HEK293 (cell line): ENCODE measurements around the gene THSD7A.

ENCODE experiments used
- CTCF ChIA-PET: fragments of 350-600 bp; formaldehyde crosslinking; extraction: SDS; loops from one replicate; lab custom pipeline; 2021; ENCODE audit warnings: antibody characterized with exemption; lab: Yijun Ruan, JAX
- POLR2A ChIA-PET: fragments of 300-600 bp; formaldehyde crosslinking; extraction: SDS; loops from one replicate; lab custom pipeline; 2020; ENCODE audit warnings: antibody characterized with exemption, inconsistent platforms; lab: Yijun Ruan, JAX
- H3K27ac ChIP-seq: fragments of 200-500 bp; sonication (Bioruptor generic); 2 replicates; pipeline ENCODE4 v1.5.1; 2014; ENCODE audit warnings: low read depth, low read length, control low read depth, inconsistent platforms; ENCODE audit errors: extremely low read depth
- H3K36me3 ChIP-seq, 2 experiments: fragments of 200-500 bp in 1 of 2; sonication (Bioruptor generic) in 1 of 2; 1 replicate in 1 of 2; 2 replicates in 1 of 2; pipeline ENCODE4 v1.5.1; 2014 to 2017; ENCODE audit warnings: inconsistent platforms in 2 of 2, low read length in 2 of 2; ENCODE audit not compliant: control insufficient read depth in 2 of 2, insufficient read depth in 1 of 2
- H3K4me1 ChIP-seq: fragments of 200-500 bp; sonication (Bioruptor generic); 2 replicates; pipeline ENCODE4 v1.5.1; 2014; ENCODE audit warnings: mild to moderate bottlenecking, low read length, inconsistent platforms; ENCODE audit not compliant: control insufficient read depth, insufficient read depth
- H3K4me3 ChIP-seq: 2 replicates; pipeline ENCODE4 v1.5.1; 2011; ENCODE audit warnings: low read depth, mild to moderate bottlenecking, control low read depth, low read length, moderate library complexity
- H3K9me3 ChIP-seq: fragments of 200-500 bp; sonication (Bioruptor generic); 2 replicates; pipeline ENCODE4 v1.5.1; 2014; ENCODE audit warnings: low read depth, low read length, inconsistent platforms; ENCODE audit not compliant: control insufficient read depth, insufficient read depth
- FEZF1 ChIP-seq: fragments of 450-650 bp; formaldehyde crosslinking; IDR thresholded peaks from 2 replicates; pipeline ENCODE4 v1.5.1; 2016; ENCODE audit warnings: missing biosample characterization, missing genetic modification characterization
- HOXA7 ChIP-seq: sonication (generic); formaldehyde crosslinking; IDR thresholded peaks from 2 replicates; pipeline ENCODE4 v1.8.1; 2022; ENCODE audit warnings: missing genetic modification reagents, borderline replicate concordance
- IKZF3 ChIP-seq: fragments of 450-650 bp; IDR thresholded peaks from 2 replicates; pipeline ENCODE4 v1.5.0; 2018; ENCODE audit warnings: missing biosample characterization, mild to moderate bottlenecking, missing genetic modification characterization, moderate library complexity
- KLF7 ChIP-seq: fragments of 450-650 bp; formaldehyde crosslinking; IDR thresholded peaks from 2 replicates; pipeline ENCODE4 v1.5.1; 2016; ENCODE audit warnings: missing biosample characterization, missing genetic modification characterization, borderline replicate concordance
- MEIS1 ChIP-seq: sonication (generic); formaldehyde crosslinking; IDR thresholded peaks from 2 replicates; pipeline ENCODE4 v1.8.1; 2022; ENCODE audit warnings: missing genetic modification reagents, mild to moderate bottlenecking, borderline replicate concordance
- OSR2 ChIP-seq: fragments of 450-650 bp; formaldehyde crosslinking; IDR thresholded peaks from 2 replicates; pipeline ENCODE4 v1.5.1; 2016; ENCODE audit warnings: missing biosample characterization, missing genetic modification characterization
- RBAK ChIP-seq: fragments of 450-650 bp; formaldehyde crosslinking; IDR thresholded peaks from 2 replicates; pipeline ENCODE4 v1.5.1; 2016; ENCODE audit warnings: missing biosample characterization, missing genetic modification characterization
- TCF7L2 ChIP-seq: IDR thresholded peaks from 2 replicates; pipeline ENCODE4 v1.6.1; 2011; ENCODE audit warnings: low read depth, mild to moderate bottlenecking, inconsistent platforms, low read length, moderate library complexity, borderline replicate concordance
- ZNF157 ChIP-seq: fragments of 450-650 bp; formaldehyde crosslinking; IDR thresholded peaks from 2 replicates; pipeline ENCODE4 v1.5.1; 2016; ENCODE audit warnings: missing biosample characterization, missing genetic modification characterization
- ZNF239 ChIP-seq: fragments of 450-650 bp; formaldehyde crosslinking; IDR thresholded peaks from 2 replicates; pipeline ENCODE4 v1.5.1; 2016; ENCODE audit warnings: missing biosample characterization, missing genetic modification characterization
- ZNF274 ChIP-seq, 2 experiments: fragments of 200-500 bp in 1 of 2; fragments of 450-650 bp in 1 of 2; sonication (Bioruptor generic) in 1 of 2; formaldehyde crosslinking in 1 of 2; IDR thresholded peaks; 2 replicates each; pipeline versions ENCODE4 v1.5.1 to v1.6.1; 2014 to 2016; ENCODE audit warnings: borderline replicate concordance in 1 of 2, inconsistent platforms in 1 of 2, low read length in 1 of 2, missing biosample characterization in 1 of 2, missing genetic modification characterization in 1 of 2
- ZNF350 ChIP-seq: fragments of 450-650 bp; formaldehyde crosslinking; IDR thresholded peaks from 2 replicates; pipeline ENCODE4 v1.5.0; 2017; ENCODE audit warnings: missing biosample characterization, mild to moderate bottlenecking, missing genetic modification characterization
- ZNF391 ChIP-seq: fragments of 450-650 bp; formaldehyde crosslinking; IDR thresholded peaks from 2 replicates; pipeline ENCODE4 v1.5.1; 2016; ENCODE audit warnings: low read depth, missing biosample characterization, missing genetic modification characterization, borderline replicate concordance
- ZNF394 ChIP-seq: fragments of 450-650 bp; formaldehyde crosslinking; IDR thresholded peaks from 2 replicates; pipeline ENCODE4 v1.5.1; 2016; ENCODE audit warnings: missing biosample characterization, missing genetic modification characterization, mild to moderate bottlenecking, moderate library complexity, borderline replicate concordance
- ZNF510 ChIP-seq: fragments of 450-650 bp; formaldehyde crosslinking; IDR thresholded peaks from 2 replicates; pipeline ENCODE4 v1.5.1; 2018; ENCODE audit warnings: mild to moderate bottlenecking, missing genetic modification characterization, missing biosample characterization; ENCODE audit not compliant: insufficient replicate concordance
- ZNF549 ChIP-seq: fragments of 450-650 bp; IDR thresholded peaks from 2 replicates; pipeline ENCODE4 v1.5.1; 2018; ENCODE audit warnings: missing biosample characterization, missing genetic modification characterization, mild to moderate bottlenecking, inconsistent platforms, moderate library complexity
- ZNF571 ChIP-seq: fragments of 450-650 bp; formaldehyde crosslinking; IDR thresholded peaks from 2 replicates; pipeline ENCODE4 v1.5.0; 2017; ENCODE audit warnings: missing biosample characterization, missing genetic modification characterization
- ZNF600 ChIP-seq: fragments of 450-650 bp; formaldehyde crosslinking; IDR thresholded peaks from 2 replicates; pipeline ENCODE4 v1.5.1; 2016; ENCODE audit warnings: missing biosample characterization, missing genetic modification characterization
- ZNF629 ChIP-seq: fragments of 450-650 bp; formaldehyde crosslinking; IDR thresholded peaks from 2 replicates; pipeline ENCODE4 v1.5.1; 2017; ENCODE audit warnings: missing biosample characterization, missing genetic modification characterization
- ZNF654 ChIP-seq: fragments of 450-650 bp; formaldehyde crosslinking; IDR thresholded peaks from 2 replicates; pipeline ENCODE4 v1.5.1; 2016; ENCODE audit warnings: low read depth, missing biosample characterization, missing genetic modification characterization
- ZNF677 ChIP-seq: fragments of 450-650 bp; IDR thresholded peaks from 2 replicates; pipeline ENCODE4 v1.5.0; 2018; ENCODE audit warnings: missing biosample characterization, mild to moderate bottlenecking, missing genetic modification characterization, moderate library complexity
- ZNF843 ChIP-seq: fragments of 450-650 bp; formaldehyde crosslinking; IDR thresholded peaks from 2 replicates; pipeline ENCODE4 v1.5.1; 2016; ENCODE audit warnings: missing biosample characterization, missing genetic modification characterization
- TF ChIP-seq, protein P1 (sequence below): fragments of 450-650 bp; formaldehyde crosslinking; IDR thresholded peaks from 2 replicates; pipeline ENCODE4 v1.5.1; 2016; ENCODE audit warnings: missing biosample characterization, missing genetic modification characterization
- TF ChIP-seq, protein P2 (sequence below): fragments of 450-650 bp; formaldehyde crosslinking; IDR thresholded peaks from 2 replicates; pipeline ENCODE4 v1.5.1; 2016; ENCODE audit warnings: missing biosample characterization, missing genetic modification characterization
- TF ChIP-seq, protein P3 (sequence below): fragments of 450-650 bp; formaldehyde crosslinking; IDR thresholded peaks from 2 replicates; pipeline ENCODE4 v1.5.1; 2016; ENCODE audit warnings: missing biosample characterization, missing genetic modification characterization, borderline replicate concordance
- TF ChIP-seq, protein P4 (sequence below): fragments of 450-650 bp; formaldehyde crosslinking; IDR thresholded peaks from 2 replicates; pipeline ENCODE4 v1.5.1; 2016; ENCODE audit warnings: missing biosample characterization, missing genetic modification characterization

THSD7A gene

DNA sequence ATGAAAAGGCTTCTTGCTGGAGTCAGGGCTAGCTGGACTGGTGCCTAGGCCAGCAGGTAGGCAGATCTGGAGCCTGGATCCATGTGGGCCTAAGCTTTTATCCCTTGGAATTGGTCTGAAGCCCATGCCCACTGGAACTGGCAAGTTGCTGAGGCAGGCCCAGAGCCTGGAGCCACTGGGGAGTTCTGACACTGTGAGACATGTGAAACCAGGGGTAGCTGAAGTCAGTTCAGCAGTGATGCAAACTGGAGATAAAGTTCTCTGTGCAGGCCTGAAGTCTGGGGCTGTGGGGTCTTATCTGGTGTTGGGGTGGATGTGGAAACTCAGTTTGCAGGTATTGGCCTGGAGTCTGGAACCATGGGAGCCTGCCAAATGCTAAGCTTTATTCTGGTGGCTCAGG lies 9.7 kb upstream of the THSD7A start (continued):
- TF ChIP-seq, protein P1, sequence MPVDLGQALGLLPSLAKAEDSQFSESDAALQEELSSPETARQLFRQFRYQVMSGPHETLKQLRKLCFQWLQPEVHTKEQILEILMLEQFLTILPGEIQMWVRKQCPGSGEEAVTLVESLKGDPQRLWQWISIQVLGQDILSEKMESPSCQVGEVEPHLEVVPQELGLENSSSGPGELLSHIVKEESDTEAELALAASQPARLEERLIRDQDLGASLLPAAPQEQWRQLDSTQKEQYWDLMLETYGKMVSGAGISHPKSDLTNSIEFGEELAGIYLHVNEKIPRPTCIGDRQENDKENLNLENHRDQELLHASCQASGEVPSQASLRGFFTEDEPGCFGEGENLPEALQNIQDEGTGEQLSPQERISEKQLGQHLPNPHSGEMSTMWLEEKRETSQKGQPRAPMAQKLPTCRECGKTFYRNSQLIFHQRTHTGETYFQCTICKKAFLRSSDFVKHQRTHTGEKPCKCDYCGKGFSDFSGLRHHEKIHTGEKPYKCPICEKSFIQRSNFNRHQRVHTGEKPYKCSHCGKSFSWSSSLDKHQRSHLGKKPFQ (tag by site-specific recombination): no peak
- TF ChIP-seq KLF7 (tag by site-specific recombination): no peak
- TF ChIP-seq IKZF3 (tag by site-specific recombination): no peak
- TF ChIP-seq FEZF1 (tag by site-specific recombination): no peak
- TF ChIP-seq ZNF394 (tag by site-specific recombination): no peak
- no peak for TF ChIP-seq RBAK (tag by site-specific recombination)
- no peak for TF ChIP-seq ZNF677 (tag by site-specific recombination)
- no peak for TF ChIP-seq ZNF274 (IDR thresholded peaks at IDR 0.05; ENCODE audit: low read length)
- TF ChIP-seq ZNF274 (tag by site-specific recombination; IDR thresholded peaks at IDR 0.05; ENCODE audit: borderline replicate concordance): no peak
- TF ChIP-seq, all 188 proteins: peak for 0

DNA sequence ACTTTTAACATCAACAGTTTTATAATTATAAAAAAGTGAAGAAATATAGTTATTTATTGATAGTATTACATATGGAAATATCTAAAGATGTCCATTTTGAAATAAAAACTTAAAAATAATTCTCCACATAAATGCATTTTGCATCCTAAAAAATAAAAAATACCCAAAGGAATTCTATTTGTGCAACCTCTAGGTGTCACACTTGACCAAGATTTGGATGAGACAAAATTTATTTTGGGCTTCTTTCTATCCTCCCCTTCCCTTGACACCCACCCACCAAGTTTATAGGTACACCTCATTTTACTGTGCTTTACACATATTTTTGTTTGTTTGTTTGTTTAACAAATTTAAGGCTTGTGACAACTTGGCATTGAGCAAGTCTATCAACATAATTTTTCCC lies 3.3 kb upstream of the THSD7A start:
- TF ChIP-seq ZNF549 (tag by site-specific recombination): no peak
- TF ChIP-seq ZNF843 (tag by site-specific recombination): no peak
- TF ChIP-seq ZNF391 (tag by site-specific recombination): no peak
- TF ChIP-seq ZNF654 (tag by site-specific recombination): peak; percentile 46
- TF ChIP-seq, protein P2, sequence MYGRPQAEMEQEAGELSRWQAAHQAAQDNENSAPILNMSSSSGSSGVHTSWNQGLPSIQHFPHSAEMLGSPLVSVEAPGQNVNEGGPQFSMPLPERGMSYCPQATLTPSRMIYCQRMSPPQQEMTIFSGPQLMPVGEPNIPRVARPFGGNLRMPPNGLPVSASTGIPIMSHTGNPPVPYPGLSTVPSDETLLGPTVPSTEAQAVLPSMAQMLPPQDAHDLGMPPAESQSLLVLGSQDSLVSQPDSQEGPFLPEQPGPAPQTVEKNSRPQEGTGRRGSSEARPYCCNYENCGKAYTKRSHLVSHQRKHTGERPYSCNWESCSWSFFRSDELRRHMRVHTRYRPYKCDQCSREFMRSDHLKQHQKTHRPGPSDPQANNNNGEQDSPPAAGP (tag by site-specific recombination): no peak
- POLR2A ChIA-PET: no interaction called here
- Histone ChIP-seq H3K27ac (no peak overlapping the region), H3K4me3 (no peak overlapping the region), H3K4me1 (peaks cover 2% of the 10 kb centered on the region; the same call in 1 of the 2 replicates), H3K9me3 (no peaks in the 10 kb centered on the region), H3K36me3 (no peaks in the 10 kb centered on the region)
- CTCF ChIA-PET: interaction anchor here (1.3 kb wide), 1 partner anchor 655 kb away, joined by 7 read pairs; no protein-coding TSS in a partner anchor

DNA sequence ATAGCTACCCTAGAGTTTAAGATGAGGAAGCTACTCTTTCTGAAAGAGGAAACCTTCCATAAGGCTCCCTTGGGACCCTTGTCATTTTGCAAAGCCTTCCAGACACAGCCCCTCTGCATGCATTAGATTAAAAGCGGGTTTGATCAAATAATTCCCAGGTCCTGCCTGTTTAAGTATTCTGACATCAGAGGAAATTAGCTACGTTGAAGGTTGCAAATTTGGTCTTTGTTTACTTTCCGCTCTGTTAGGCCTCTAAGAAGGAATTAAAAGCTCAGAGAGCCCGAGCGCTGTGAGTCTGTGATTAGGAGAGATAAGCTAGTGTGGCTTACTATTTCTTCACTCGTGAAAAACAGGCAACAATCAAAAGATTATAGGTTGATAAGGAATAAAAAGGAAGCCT lies 1.4 kb upstream of the THSD7A start:
- ChIA-PET CTCF (interaction anchor here (0.6 to 1.9 kb wide), 2 partner anchors 48 to 657 kb away, joined by 3 to 7 read pairs; no protein-coding TSS in a partner anchor), POLR2A (no interaction called here)
- peak overlapping the region; percentile 0; the same call in 1 of the 2 replicates for H3K27ac ChIP-seq
- peaks cover 2% of the 10 kb centered on the region for H3K4me1 ChIP-seq
- no peak overlapping the region for H3K4me3 ChIP-seq
- H3K36me3 ChIP-seq: no peaks in the 10 kb centered on the region
- H3K9me3 ChIP-seq: no peaks in the 10 kb centered on the region
- TF ChIP-seq ZNF157 (tag by site-specific recombination) (no peak), ZNF629 (tag by site-specific recombination) (peak; percentile 45), ZNF350 (tag by site-specific recombination) (no peak), TCF7L2 (peak; percentile 70; the same call in 1 of the 2 replicates), HOXA7 (no peak), ZNF510 (tag by site-specific recombination) (no peak), OSR2 (tag by site-specific recombination) (peak; percentile 38; the same call in 1 of the 2 replicates), ZNF654 (tag by site-specific recombination) (no peak), ZNF600 (no peak), ZNF571 (tag by site-specific recombination) (no peak), MEIS1 (CRISPR knock-in tag) (no peak), ZNF239 (tag by site-specific recombination) (no peak)
- TF ChIP-seq, protein P3, sequence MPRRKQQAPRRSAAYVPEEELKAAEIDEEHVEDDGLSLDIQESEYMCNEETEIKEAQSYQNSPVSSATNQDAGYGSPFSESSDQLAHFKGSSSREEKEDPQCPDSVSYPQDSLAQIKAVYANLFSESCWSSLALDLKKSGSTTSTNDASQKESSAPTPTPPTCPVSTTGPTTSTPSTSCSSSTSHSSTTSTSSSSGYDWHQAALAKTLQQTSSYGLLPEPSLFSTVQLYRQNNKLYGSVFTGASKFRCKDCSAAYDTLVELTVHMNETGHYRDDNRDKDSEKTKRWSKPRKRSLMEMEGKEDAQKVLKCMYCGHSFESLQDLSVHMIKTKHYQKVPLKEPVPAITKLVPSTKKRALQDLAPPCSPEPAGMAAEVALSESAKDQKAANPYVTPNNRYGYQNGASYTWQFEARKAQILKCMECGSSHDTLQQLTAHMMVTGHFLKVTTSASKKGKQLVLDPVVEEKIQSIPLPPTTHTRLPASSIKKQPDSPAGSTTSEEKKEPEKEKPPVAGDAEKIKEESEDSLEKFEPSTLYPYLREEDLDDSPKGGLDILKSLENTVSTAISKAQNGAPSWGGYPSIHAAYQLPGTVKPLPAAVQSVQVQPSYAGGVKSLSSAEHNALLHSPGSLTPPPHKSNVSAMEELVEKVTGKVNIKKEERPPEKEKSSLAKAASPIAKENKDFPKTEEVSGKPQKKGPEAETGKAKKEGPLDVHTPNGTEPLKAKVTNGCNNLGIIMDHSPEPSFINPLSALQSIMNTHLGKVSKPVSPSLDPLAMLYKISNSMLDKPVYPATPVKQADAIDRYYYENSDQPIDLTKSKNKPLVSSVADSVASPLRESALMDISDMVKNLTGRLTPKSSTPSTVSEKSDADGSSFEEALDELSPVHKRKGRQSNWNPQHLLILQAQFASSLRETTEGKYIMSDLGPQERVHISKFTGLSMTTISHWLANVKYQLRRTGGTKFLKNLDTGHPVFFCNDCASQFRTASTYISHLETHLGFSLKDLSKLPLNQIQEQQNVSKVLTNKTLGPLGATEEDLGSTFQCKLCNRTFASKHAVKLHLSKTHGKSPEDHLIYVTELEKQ (tag by site-specific recombination): no peak
- TF ChIP-seq, protein P4, sequence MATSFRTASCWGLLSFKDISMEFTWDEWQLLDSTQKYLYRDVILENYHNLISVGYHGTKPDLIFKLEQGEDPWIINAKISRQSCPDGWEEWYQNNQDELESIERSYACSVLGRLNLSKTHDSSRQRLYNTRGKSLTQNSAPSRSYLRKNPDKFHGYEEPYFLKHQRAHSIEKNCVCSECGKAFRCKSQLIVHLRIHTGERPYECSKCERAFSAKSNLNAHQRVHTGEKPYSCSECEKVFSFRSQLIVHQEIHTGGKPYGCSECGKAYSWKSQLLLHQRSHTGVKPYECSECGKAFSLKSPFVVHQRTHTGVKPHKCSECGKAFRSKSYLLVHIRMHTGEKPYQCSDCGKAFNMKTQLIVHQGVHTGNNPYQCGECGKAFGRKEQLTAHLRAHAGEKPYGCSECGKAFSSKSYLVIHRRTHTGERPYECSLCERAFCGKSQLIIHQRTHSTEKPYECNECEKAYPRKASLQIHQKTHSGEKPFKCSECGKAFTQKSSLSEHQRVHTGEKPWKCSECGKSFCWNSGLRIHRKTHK (tag by site-specific recombination): no peak
